WTC11 (cell line): ENCODE results near the gene S100P. TPM values are rescaled to one million over a fixed set of nuclear protein-coding genes. Genes with fewer than 3 reads are reported as not detected.

Source experiments
- ATAC-seq: fragments of 200-7000 bp; cut with Tn5 transposase; 2 replicates; pipeline ENCODE4 v1.10.0; 2021; ENCODE audit warnings: mild to moderate bottlenecking, moderate library complexity
- CTCF ChIA-PET: fragments of 300-600 bp; sonication (Branson Sonifier 250); formaldehyde crosslinking; loops from one replicate; lab custom pipeline; 2021; ENCODE audit warnings: antibody characterized with exemption; lab: Charles Lee
- POLR2A ChIA-PET: fragments of 350-600 bp; sonication (Branson Sonifier 250); formaldehyde crosslinking; loops from one replicate; lab custom pipeline; 2021; ENCODE audit warnings: antibody characterized with exemption; lab: Charles Lee
- DNase-seq: peaks from one replicate; pipeline ENCODE4 v3.0.0; 2021; ENCODE audit warnings: low spot score
- H3K27ac Mint-ChIP-seq: 2 replicates; pipeline ENCODE4 v1.8.0; 2021; ENCODE audit warnings: mixed read lengths
- H3K27me3 Mint-ChIP-seq: 2 replicates; pipeline ENCODE4 v1.8.0; 2021; ENCODE audit warnings: low read depth, mild to moderate bottlenecking, moderate library complexity, mixed read lengths
- H3K36me3 Mint-ChIP-seq: 2 replicates; pipeline ENCODE4 v1.8.0; 2021; ENCODE audit warnings: mixed read lengths
- H3K4me1 Mint-ChIP-seq: 2 replicates; pipeline ENCODE4 v1.8.0; 2022; ENCODE audit warnings: mixed read lengths
- H3K4me3 Mint-ChIP-seq: 2 replicates; pipeline ENCODE4 v1.8.0; 2021; ENCODE audit warnings: mild to moderate bottlenecking, moderate library complexity, mixed read lengths
- H3K9me3 Mint-ChIP-seq: 2 replicates; pipeline ENCODE4 v1.8.0; 2021; ENCODE audit warnings: mixed read lengths
- ARID4B ChIP-seq: sonication (generic); formaldehyde crosslinking; IDR thresholded peaks from 2 replicates; pipeline ENCODE4 v1.8.0; 2023; ENCODE audit warnings: missing genetic modification reagents, mild to moderate bottlenecking, borderline replicate concordance
- ATF3 ChIP-seq: sonication (generic); formaldehyde crosslinking; conservative IDR thresholded peaks from 2 replicates; pipeline ENCODE4 v1.8.1; 2022; ENCODE audit warnings: mild to moderate bottlenecking, missing genetic modification reagents
- CREM ChIP-seq: sonication (generic); formaldehyde crosslinking; IDR thresholded peaks from 2 replicates; pipeline ENCODE4 v1.8.1; 2022; ENCODE audit warnings: mild to moderate bottlenecking, missing genetic modification reagents, moderate library complexity
- ELF4 ChIP-seq: sonication (generic); formaldehyde crosslinking; IDR thresholded peaks from 2 replicates; pipeline ENCODE4 v1.8.1; 2022; ENCODE audit warnings: low read depth, mild to moderate bottlenecking, moderate library complexity, missing genetic modification reagents
- FOXP1 ChIP-seq: sonication (generic); formaldehyde crosslinking; IDR thresholded peaks from 2 replicates; pipeline ENCODE4 v1.8.0; 2022; ENCODE audit warnings: missing genetic modification reagents, mild to moderate bottlenecking, moderate library complexity, borderline replicate concordance
- HMGA2 ChIP-seq: fragments of 250-450 bp; sonication (Bioruptor Pico); IDR thresholded peaks from 2 replicates; pipeline ENCODE4 v1.4.0; 2021; ENCODE audit warnings: mild to moderate bottlenecking, moderate library complexity
- JAZF1 ChIP-seq: fragments of 250-450 bp; sonication (Bioruptor Pico); IDR thresholded peaks from 2 replicates; pipeline ENCODE4 v1.9.0; 2021; ENCODE audit warnings: moderate library complexity, mild to moderate bottlenecking, inconsistent platforms
- KAT7 ChIP-seq: sonication (generic); formaldehyde crosslinking; IDR thresholded peaks from 2 replicates; pipeline ENCODE4 v1.8.1; 2023; ENCODE audit warnings: missing genetic modification reagents, mild to moderate bottlenecking, borderline replicate concordance
- MXD4 ChIP-seq: fragments of 250-450 bp; sonication (Bioruptor Pico); IDR thresholded peaks from 2 replicates; pipeline ENCODE4 v1.8.0; 2021; ENCODE audit warnings: mild to moderate bottlenecking, moderate library complexity, borderline replicate concordance
- NFYB ChIP-seq: sonication (generic); formaldehyde crosslinking; conservative IDR thresholded peaks from 2 replicates; pipeline ENCODE4 v1.8.0; 2022; ENCODE audit warnings: low read depth, missing genetic modification reagents
- SMAD3 ChIP-seq: sonication (generic); formaldehyde crosslinking; IDR thresholded peaks from 2 replicates; pipeline ENCODE4 v1.8.0; 2022; ENCODE audit warnings: missing genetic modification reagents, mild to moderate bottlenecking, borderline replicate concordance
- SP1 ChIP-seq: sonication (generic); formaldehyde crosslinking; conservative IDR thresholded peaks from 2 replicates; pipeline ENCODE4 v1.8.1; 2022; ENCODE audit warnings: missing genetic modification reagents
- TEAD4 ChIP-seq: sonication (generic); formaldehyde crosslinking; IDR thresholded peaks from 2 replicates; pipeline ENCODE4 v1.8.0; 2022; ENCODE audit warnings: mild to moderate bottlenecking, missing genetic modification reagents
- USF1 ChIP-seq: sonication (generic); formaldehyde crosslinking; IDR thresholded peaks from 2 replicates; pipeline ENCODE4 v1.8.0; 2022; ENCODE audit warnings: mild to moderate bottlenecking, missing genetic modification reagents
- USF2 ChIP-seq: sonication (generic); formaldehyde crosslinking; IDR thresholded peaks from 2 replicates; pipeline ENCODE4 v1.8.1; 2023; ENCODE audit warnings: mild to moderate bottlenecking, missing genetic modification reagents, moderate library complexity
- ZNF121 ChIP-seq: sonication (generic); formaldehyde crosslinking; IDR thresholded peaks from 2 replicates; pipeline ENCODE4 v1.8.0; 2023; ENCODE audit warnings: missing genetic modification reagents
- ZNF219 ChIP-seq: sonication (generic); formaldehyde crosslinking; IDR thresholded peaks from 2 replicates; pipeline ENCODE4 v1.8.0; 2023; ENCODE audit warnings: missing genetic modification reagents, mild to moderate bottlenecking, borderline replicate concordance
- ZNF232 ChIP-seq: sonication (generic); formaldehyde crosslinking; IDR thresholded peaks from 2 replicates; pipeline ENCODE4 v1.8.0; 2022; ENCODE audit warnings: mild to moderate bottlenecking, missing genetic modification reagents
- total RNA-seq: library from RNA; stranded (reverse); gene quantifications from 3 replicates; pipeline ENCODE4 v1.2.3, GENCODE V29; 2021
- TF ChIP-seq, protein P1 (sequence below): sonication (generic); formaldehyde crosslinking; IDR thresholded peaks from 2 replicates; pipeline ENCODE4 v1.8.0; 2022; ENCODE audit warnings: mild to moderate bottlenecking, missing genetic modification reagents
- TF ChIP-seq, protein P2 (sequence below): sonication (generic); formaldehyde crosslinking; IDR thresholded peaks from 2 replicates; pipeline ENCODE4 v1.8.0; 2022; ENCODE audit warnings: missing genetic modification reagents
- TF ChIP-seq, protein P3 (sequence below): fragments of 250-450 bp; sonication (Bioruptor Pico); IDR thresholded peaks from 2 replicates; pipeline ENCODE4 v1.9.0; 2021; ENCODE audit warnings: moderate library complexity, mild to moderate bottlenecking, inconsistent platforms, borderline replicate concordance
- TF ChIP-seq, protein P4 (sequence below): sonication (generic); formaldehyde crosslinking; IDR thresholded peaks from 2 replicates; pipeline ENCODE4 v1.8.1; 2022; ENCODE audit warnings: mild to moderate bottlenecking, missing genetic modification reagents, moderate library complexity, borderline replicate concordance

The S100P gene
- total RNA-seq, 1 experiment from 2014 or later: not detected

DNA sequence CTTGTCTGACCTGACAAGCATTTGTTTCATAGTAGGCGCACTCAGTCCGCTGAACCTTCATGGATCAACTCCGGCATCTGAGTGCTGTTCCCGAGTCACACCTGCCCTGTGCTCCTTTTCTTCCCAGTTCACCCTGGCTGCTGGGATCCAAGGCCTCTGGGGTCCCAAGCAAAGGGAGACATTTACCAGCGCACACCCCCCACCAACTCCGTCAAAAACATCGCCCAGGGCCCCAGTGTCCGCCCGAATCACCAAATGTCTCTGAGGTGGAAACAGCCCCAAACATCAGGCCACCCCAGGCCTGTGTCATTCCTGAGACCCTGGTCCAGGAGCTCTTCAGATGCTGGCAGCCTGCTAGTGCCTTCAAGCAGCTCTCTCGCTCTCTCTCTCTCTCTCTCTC lies 27.4 kb downstream of the S100P start:
- no peak overlapping the region for H3K4me3 Mint-ChIP-seq
- H3K9me3 Mint-ChIP-seq: no peaks in the 10 kb centered on the region
- ChIA-PET CTCF (interaction anchor here (0.6 to 9.7 kb wide), 5 partner anchors 11 to 350 kb away, joined by 3 to 94 read pairs (median 4); partner anchors contain the start of gene MRFAP1L1), POLR2A (no interaction called here)
- DNase-seq (no peak), ATAC-seq (no peak)
- no peaks in the 10 kb centered on the region for H3K36me3 Mint-ChIP-seq
- H3K27ac Mint-ChIP-seq: no peak overlapping the region
- no peaks in the 10 kb centered on the region; the same call in 1 of the 2 replicates for H3K27me3 Mint-ChIP-seq
- no peak for TF ChIP-seq TEAD4 (CRISPR knock-in tag)
- TF ChIP-seq, protein P1, sequence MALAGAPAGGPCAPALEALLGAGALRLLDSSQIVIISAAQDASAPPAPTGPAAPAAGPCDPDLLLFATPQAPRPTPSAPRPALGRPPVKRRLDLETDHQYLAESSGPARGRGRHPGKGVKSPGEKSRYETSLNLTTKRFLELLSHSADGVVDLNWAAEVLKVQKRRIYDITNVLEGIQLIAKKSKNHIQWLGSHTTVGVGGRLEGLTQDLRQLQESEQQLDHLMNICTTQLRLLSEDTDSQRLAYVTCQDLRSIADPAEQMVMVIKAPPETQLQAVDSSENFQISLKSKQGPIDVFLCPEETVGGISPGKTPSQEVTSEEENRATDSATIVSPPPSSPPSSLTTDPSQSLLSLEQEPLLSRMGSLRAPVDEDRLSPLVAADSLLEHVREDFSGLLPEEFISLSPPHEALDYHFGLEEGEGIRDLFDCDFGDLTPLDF: no peak
- TF ChIP-seq ATF3 (CRISPR knock-in tag): no peak
- no peak for TF ChIP-seq JAZF1 (CRISPR knock-in tag)
- TF ChIP-seq ZNF232 (CRISPR knock-in tag): no peak
- peaks cover 5% of the 10 kb centered on the region for H3K4me1 Mint-ChIP-seq

GRCh38 chr4:6722891-6723290 lies 29.2 kb downstream of the S100P start:
- H3K36me3 Mint-ChIP-seq: no peaks in the 10 kb centered on the region
- CTCF ChIA-PET: interaction anchor here (1.1 to 9.7 kb wide), 2 partner anchors 21 to 151 kb away, joined by 3 to 94 read pairs; no protein-coding TSS in a partner anchor

More at GRCh38 chr4:6722891-6723290, 29.2 kb downstream of the S100P start:
- Mint-ChIP-seq H3K9me3 (no peaks in the 10 kb centered on the region), H3K4me1 (peaks cover 7% of the 10 kb centered on the region), H3K4me3 (no peak overlapping the region), H3K27ac (no peak overlapping the region), H3K27me3 (no peaks in the 10 kb centered on the region; the same call in 1 of the 2 replicates)
- DNase-seq (no peak), ATAC-seq (no peak)
- TF ChIP-seq ARID4B (CRISPR knock-in tag) (no peak), USF2 (CRISPR knock-in tag) (no peak), NFYB (CRISPR knock-in tag) (no peak), USF1 (CRISPR knock-in tag) (no peak), SMAD3 (CRISPR knock-in tag) (no peak), MXD4 (CRISPR knock-in tag) (no peak), ZNF232 (CRISPR knock-in tag) (no peak), HMGA2 (CRISPR knock-in tag) (no peak), FOXP1 (CRISPR knock-in tag) (no peak), CREM (no peak), ZNF219 (CRISPR knock-in tag) (no peak), ELF4 (no peak), ZNF121 (CRISPR knock-in tag) (no peak), KAT7 (CRISPR knock-in tag) (no peak), SP1 (no peak)
- TF ChIP-seq, protein P2, sequence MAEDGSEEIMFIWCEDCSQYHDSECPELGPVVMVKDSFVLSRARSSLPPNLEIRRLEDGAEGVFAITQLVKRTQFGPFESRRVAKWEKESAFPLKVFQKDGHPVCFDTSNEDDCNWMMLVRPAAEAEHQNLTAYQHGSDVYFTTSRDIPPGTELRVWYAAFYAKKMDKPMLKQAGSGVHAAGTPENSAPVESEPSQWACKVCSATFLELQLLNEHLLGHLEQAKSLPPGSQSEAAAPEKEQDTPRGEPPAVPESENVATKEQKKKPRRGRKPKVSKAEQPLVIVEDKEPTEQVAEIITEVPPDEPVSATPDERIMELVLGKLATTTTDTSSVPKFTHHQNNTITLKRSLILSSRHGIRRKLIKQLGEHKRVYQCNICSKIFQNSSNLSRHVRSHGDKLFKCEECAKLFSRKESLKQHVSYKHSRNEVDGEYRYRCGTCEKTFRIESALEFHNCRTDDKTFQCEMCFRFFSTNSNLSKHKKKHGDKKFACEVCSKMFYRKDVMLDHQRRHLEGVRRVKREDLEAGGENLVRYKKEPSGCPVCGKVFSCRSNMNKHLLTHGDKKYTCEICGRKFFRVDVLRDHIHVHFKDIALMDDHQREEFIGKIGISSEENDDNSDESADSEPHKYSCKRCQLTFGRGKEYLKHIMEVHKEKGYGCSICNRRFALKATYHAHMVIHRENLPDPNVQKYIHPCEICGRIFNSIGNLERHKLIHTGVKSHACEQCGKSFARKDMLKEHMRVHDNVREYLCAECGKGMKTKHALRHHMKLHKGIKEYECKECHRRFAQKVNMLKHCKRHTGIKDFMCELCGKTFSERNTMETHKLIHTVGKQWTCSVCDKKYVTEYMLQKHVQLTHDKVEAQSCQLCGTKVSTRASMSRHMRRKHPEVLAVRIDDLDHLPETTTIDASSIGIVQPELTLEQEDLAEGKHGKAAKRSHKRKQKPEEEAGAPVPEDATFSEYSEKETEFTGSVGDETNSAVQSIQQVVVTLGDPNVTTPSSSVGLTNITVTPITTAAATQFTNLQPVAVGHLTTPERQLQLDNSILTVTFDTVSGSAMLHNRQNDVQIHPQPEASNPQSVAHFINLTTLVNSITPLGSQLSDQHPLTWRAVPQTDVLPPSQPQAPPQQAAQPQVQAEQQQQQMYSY: no peak
- TF ChIP-seq, protein P3, sequence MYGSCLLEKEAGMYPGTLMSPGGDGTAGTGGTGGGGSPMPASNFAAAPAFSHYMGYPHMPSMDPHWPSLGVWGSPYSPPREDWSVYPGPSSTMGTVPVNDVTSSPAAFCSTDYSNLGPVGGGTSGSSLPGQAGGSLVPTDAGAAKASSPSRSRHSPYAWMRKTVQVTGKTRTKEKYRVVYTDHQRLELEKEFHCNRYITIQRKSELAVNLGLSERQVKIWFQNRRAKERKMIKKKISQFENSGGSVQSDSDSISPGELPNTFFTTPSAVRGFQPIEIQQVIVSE (CRISPR knock-in tag): no peak
- TF ChIP-seq, protein P4, sequence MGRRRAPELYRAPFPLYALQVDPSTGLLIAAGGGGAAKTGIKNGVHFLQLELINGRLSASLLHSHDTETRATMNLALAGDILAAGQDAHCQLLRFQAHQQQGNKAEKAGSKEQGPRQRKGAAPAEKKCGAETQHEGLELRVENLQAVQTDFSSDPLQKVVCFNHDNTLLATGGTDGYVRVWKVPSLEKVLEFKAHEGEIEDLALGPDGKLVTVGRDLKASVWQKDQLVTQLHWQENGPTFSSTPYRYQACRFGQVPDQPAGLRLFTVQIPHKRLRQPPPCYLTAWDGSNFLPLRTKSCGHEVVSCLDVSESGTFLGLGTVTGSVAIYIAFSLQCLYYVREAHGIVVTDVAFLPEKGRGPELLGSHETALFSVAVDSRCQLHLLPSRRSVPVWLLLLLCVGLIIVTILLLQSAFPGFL (CRISPR knock-in tag): no peak
- POLR2A ChIA-PET: no interaction called here
